Measurements from ENCODE around the gene GPR83. TPM values are rescaled to one million over a fixed set of nuclear protein-coding genes. Genes with fewer than 3 reads are reported as not detected.

Gene GPR83
- total RNA-seq, 3 donors from 2014 or later (not counting 1 experiment from before 2014, with no cell fraction given), result 0.26 to 0.55 (median 0.32) TPM

GRCh38 chr11:94328587-94329080, 72.6 kb downstream of the GPR83 start:
- H3K4me3 ChIP-seq (ENCODE audit: low read length), result no peak overlapping the region
- no peaks in the 10 kb centered on the region for H3K9me3 Mint-ChIP-seq
- no peak for ATAC-seq
- no peaks in the 10 kb centered on the region for H3K36me3 Mint-ChIP-seq
- WGBS (ENCODE audit: insufficient coverage), result 76% methylated on average over 6 of the region's 6 CpGs
- H3K4me3 Mint-ChIP-seq, result no peak overlapping the region
- H3K4me1 Mint-ChIP-seq, result peaks cover 0 to 6% of the 10 kb centered on the region in 2 donors
- no peak overlapping the region for H3K27ac ChIP-seq (ENCODE audit: low read length)
- intact Hi-C loops (cut with micrococcal nuclease), result no loop called here
- H3K9me3 ChIP-seq (ENCODE audit: control insufficient read depth, insufficient read depth, low read length), result no peaks in the 10 kb centered on the region
- no peaks in the 10 kb centered on the region for H3K36me3 ChIP-seq (ENCODE audit: control insufficient read depth, insufficient read depth, low read length)
- H3K27ac Mint-ChIP-seq, result no peak overlapping the region
- H3K27me3 ChIP-seq (ENCODE audit: control insufficient read depth, insufficient read depth, low read length), result no peaks in the 10 kb centered on the region
- H3K27me3 Mint-ChIP-seq (ENCODE audit: low read depth in 2 of 2), result peaks cover 9 to 16% of the 10 kb centered on the region in 2 donors
- H3K4me1 ChIP-seq (ENCODE audit: control insufficient read depth, insufficient read depth, low read length), result no peaks in the 10 kb centered on the region
- no peak for DNase-seq
- TF ChIP-seq CTCF (IDR thresholded peaks at IDR 0.05), result no peak

Other genes with a start within 250 kb of the GPR83 start
- not detected for gene IZUMO1R, start 96.8 kb downstream of the GPR83 start, total RNA-seq
- gene MRE11, start 92.4 kb upstream of the GPR83 start, total RNA-seq, result 10 to 100 TPM; 42.1 to 45.2 (median 43.8) TPM
- 10 to 100 TPM; 47.7 to 55.6 (median 52.6) TPM for gene ANKRD49, start 92.6 kb upstream of the GPR83 start, total RNA-seq
- not detected for gene C11orf97, start 111.0 kb upstream of the GPR83 start, total RNA-seq
- 1 to 10 TPM; 4.4 to 7.5 (median 5.6) TPM for gene FUT4, start 142.5 kb upstream of the GPR83 start, total RNA-seq
- gene PIWIL4, start 165.9 kb upstream of the GPR83 start, total RNA-seq, result 1 to 10 TPM; 2.0 to 2.7 (median 2.2) TPM